Measurements from ENCODE around the gene MAB21L2. TPM values are rescaled to one million over a fixed set of nuclear protein-coding genes. Genes with fewer than 3 reads are reported as not detected.

MAB21L2 gene
- total RNA-seq, 1 donor from 2014 or later = not detected

- DNase-seq (no peak), ATAC-seq (no peak)
- no peaks in the 10 kb centered on the region for H3K9me3 ChIP-seq
- TF ChIP-seq, protein P1, sequence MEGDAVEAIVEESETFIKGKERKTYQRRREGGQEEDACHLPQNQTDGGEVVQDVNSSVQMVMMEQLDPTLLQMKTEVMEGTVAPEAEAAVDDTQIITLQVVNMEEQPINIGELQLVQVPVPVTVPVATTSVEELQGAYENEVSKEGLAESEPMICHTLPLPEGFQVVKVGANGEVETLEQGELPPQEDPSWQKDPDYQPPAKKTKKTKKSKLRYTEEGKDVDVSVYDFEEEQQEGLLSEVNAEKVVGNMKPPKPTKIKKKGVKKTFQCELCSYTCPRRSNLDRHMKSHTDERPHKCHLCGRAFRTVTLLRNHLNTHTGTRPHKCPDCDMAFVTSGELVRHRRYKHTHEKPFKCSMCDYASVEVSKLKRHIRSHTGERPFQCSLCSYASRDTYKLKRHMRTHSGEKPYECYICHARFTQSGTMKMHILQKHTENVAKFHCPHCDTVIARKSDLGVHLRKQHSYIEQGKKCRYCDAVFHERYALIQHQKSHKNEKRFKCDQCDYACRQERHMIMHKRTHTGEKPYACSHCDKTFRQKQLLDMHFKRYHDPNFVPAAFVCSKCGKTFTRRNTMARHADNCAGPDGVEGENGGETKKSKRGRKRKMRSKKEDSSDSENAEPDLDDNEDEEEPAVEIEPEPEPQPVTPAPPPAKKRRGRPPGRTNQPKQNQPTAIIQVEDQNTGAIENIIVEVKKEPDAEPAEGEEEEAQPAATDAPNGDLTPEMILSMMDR (IDR thresholded peaks at IDR 0.05) = no peak
- H3K36me3 ChIP-seq = peaks cover 15% of the 10 kb centered on the region
- H3K4me3 ChIP-seq = no peak overlapping the region
- H3K27me3 ChIP-seq (ENCODE audit: low read depth) = no peaks in the 10 kb centered on the region
- no peak overlapping the region for H3K27ac ChIP-seq
- intact Hi-C loops (cut with DNase I) = no loop called here
- no peaks in the 10 kb centered on the region for H3K4me1 ChIP-seq
These were observed 6.4 kb downstream of the MAB21L2 start for GRCh38 chr4:150588316-150588715.

- Histone ChIP-seq H3K4me3 (no peak overlapping the region), H3K4me1 (no peaks in the 10 kb centered on the region), H3K9me3 (no peaks in the 10 kb centered on the region), H3K36me3 (peaks cover 15% of the 10 kb centered on the region), H3K27ac (no peak overlapping the region), H3K27me3 (ENCODE audit: low read depth) (no peaks in the 10 kb centered on the region)
- TF ChIP-seq, protein P1 (IDR thresholded peaks at IDR 0.05) = no peak
- intact Hi-C loops (cut with DNase I) = no loop called here
- no peak for ATAC-seq
- DNase-seq = no peak
These were observed 7.2 kb downstream of the MAB21L2 start for GRCh38 chr4:150589157-150589556.

DNA sequence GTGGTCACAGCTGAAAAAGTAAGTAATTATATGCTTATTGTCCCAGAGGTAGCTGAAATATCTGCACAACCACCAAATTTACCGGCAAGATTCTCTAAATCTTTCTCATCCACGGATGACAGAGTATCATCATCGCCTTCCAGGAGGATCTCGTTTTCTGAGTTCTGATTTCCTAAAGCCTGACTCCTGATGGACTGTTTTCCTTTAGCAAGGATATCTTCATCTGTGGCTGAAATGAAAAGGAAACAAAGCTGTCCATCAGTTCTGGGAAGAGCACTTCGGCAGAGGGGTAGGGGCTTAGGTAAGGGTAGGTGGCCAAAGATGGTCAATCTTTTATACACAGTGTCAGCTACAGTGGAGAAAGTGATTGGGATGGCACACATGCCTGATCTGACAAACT is 8.7 kb downstream of the MAB21L2 start:
- TF ChIP-seq, protein P1 (IDR thresholded peaks at IDR 0.05) = no peak
- no peak overlapping the region for H3K4me3 ChIP-seq
- no peak overlapping the region for H3K27ac ChIP-seq
- H3K36me3 ChIP-seq = peaks cover 15% of the 10 kb centered on the region
- no peaks in the 10 kb centered on the region for H3K27me3 ChIP-seq (ENCODE audit: low read depth)
- ATAC-seq (no peak), DNase-seq (no peak)
- H3K4me1 ChIP-seq = no peaks in the 10 kb centered on the region
- H3K9me3 ChIP-seq = no peaks in the 10 kb centered on the region
- intact Hi-C loops (cut with DNase I) = no loop called here

DNA sequence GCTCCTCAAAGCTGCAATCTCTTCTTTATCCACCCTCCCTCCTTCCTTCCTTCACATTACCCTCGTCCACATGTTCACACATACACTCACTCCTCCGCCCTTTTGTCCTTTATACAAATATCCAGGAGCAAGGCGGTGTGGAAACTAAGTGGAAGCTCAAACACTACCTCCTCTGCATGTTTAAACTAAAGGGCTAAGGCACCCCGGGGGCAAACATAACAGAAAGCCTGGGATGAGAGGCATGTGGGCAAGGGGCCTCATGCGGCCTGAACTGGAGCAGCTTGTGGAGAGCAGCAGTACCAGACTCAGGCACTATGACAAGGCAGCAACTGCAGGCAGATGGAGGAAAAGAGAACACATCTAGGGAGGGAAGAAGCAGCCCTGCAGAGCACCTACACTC is 9.5 kb downstream of the MAB21L2 start:
- no peak overlapping the region for H3K4me3 ChIP-seq
- H3K36me3 ChIP-seq = peaks cover 15% of the 10 kb centered on the region
- intact Hi-C loops (cut with DNase I) = no loop called here
- TF ChIP-seq, protein P1 (IDR thresholded peaks at IDR 0.05) = no peak
- no peak overlapping the region for H3K27ac ChIP-seq
- DNase-seq (no peak), ATAC-seq (no peak)
- H3K27me3 ChIP-seq (ENCODE audit: low read depth) = no peaks in the 10 kb centered on the region
- no peaks in the 10 kb centered on the region for H3K9me3 ChIP-seq
- H3K4me1 ChIP-seq = no peaks in the 10 kb centered on the region

- H3K4me3 ChIP-seq = no peak overlapping the region
- H3K9me3 ChIP-seq = no peaks in the 10 kb centered on the region
- no peak overlapping the region for H3K27ac ChIP-seq
- peaks cover 15% of the 10 kb centered on the region for H3K36me3 ChIP-seq
- no peak for DNase-seq
- H3K27me3 ChIP-seq (ENCODE audit: low read depth) = no peaks in the 10 kb centered on the region
- H3K4me1 ChIP-seq = no peaks in the 10 kb centered on the region
- TF ChIP-seq, protein P1 (IDR thresholded peaks at IDR 0.05) = no peak
- no peak for ATAC-seq
- intact Hi-C loops (cut with DNase I) = no loop called here
These were observed 10.0 kb downstream of the MAB21L2 start for GRCh38 chr4:150591904-150592303.

GRCh38 chr4:150593996-150594395 is 12.0 kb downstream of the MAB21L2 start:
- Histone ChIP-seq H3K27me3 (ENCODE audit: low read depth) (no peaks in the 10 kb centered on the region), H3K9me3 (no peaks in the 10 kb centered on the region), H3K4me1 (no peaks in the 10 kb centered on the region), H3K36me3 (peaks cover 22% of the 10 kb centered on the region), H3K4me3 (no peak overlapping the region), H3K27ac (no peak overlapping the region)
- TF ChIP-seq, protein P1 (IDR thresholded peaks at IDR 0.05) = no peak
- ATAC-seq (no peak), DNase-seq (no peak)
- intact Hi-C loops (cut with DNase I) = no loop called here
